ENCODE measurements around the gene DOCK3.
"Not testable (repeated sequence)": the region's sequence is repeated elsewhere in the genome, so short reads cannot be mapped to it uniquely, and the experiment has no call there.

The DOCK3 gene

GRCh38 chr3:50819882-50820281 lies 145.2 kb downstream of the DOCK3 start:
- Mint-ChIP-seq H3K36me3 (ENCODE audit: low read depth) (no peaks in the 10 kb centered on the region), H3K27ac (no peak overlapping the region), H3K27me3 (peaks cover 2% of the 10 kb centered on the region), H3K9me3 (peaks cover 14% of the 10 kb centered on the region), H3K4me1 (peaks cover 10% of the 10 kb centered on the region), H3K4me3 (no peak overlapping the region)
- no peak for ATAC-seq
- no peak for DNase-seq

- no peak for DNase-seq
- no peak overlapping the region for H3K4me3 Mint-ChIP-seq
- H3K9me3 Mint-ChIP-seq, result peaks cover 7% of the 10 kb centered on the region
- no peaks in the 10 kb centered on the region for H3K4me1 Mint-ChIP-seq
- ATAC-seq, result no peak
- H3K27ac Mint-ChIP-seq, result no peak overlapping the region
- H3K36me3 Mint-ChIP-seq (ENCODE audit: low read depth), result no peaks in the 10 kb centered on the region
- peaks cover 2% of the 10 kb centered on the region for H3K27me3 Mint-ChIP-seq
These were observed 151.1 kb downstream of the DOCK3 start for GRCh38 chr3:50825841-50826240.

GRCh38 chr3:50830451-50830850 lies 155.7 kb downstream of the DOCK3 start:
- H3K27me3 Mint-ChIP-seq, result peaks cover 2% of the 10 kb centered on the region
- DNase-seq, result no peak
- no peak for ATAC-seq
- H3K4me3 Mint-ChIP-seq, result no peak overlapping the region
- no peak overlapping the region for H3K27ac Mint-ChIP-seq
- no peaks in the 10 kb centered on the region for H3K36me3 Mint-ChIP-seq (ENCODE audit: low read depth)
- H3K4me1 Mint-ChIP-seq, result no peaks in the 10 kb centered on the region
- H3K9me3 Mint-ChIP-seq, result peaks cover 10% of the 10 kb centered on the region

- not testable (repeated sequence) for H3K27me3 Mint-ChIP-seq; H3K27ac Mint-ChIP-seq; DNase-seq; H3K4me1 Mint-ChIP-seq; H3K36me3 Mint-ChIP-seq (ENCODE audit: low read depth); H3K4me3 Mint-ChIP-seq; ATAC-seq
- peaks cover 10% of the 10 kb centered on the region for H3K9me3 Mint-ChIP-seq
These were observed 156.3 kb downstream of the DOCK3 start for GRCh38 chr3:50831009-50831408.

- H3K4me1 Mint-ChIP-seq, result peaks cover 6% of the 10 kb centered on the region
- H3K27me3 Mint-ChIP-seq, result peaks cover 2% of the 10 kb centered on the region
- DNase-seq (no peak), ATAC-seq (no peak)
- H3K36me3 Mint-ChIP-seq (ENCODE audit: low read depth), result no peaks in the 10 kb centered on the region
- H3K9me3 Mint-ChIP-seq, result no peaks in the 10 kb centered on the region
- no peak overlapping the region for H3K27ac Mint-ChIP-seq
- H3K4me3 Mint-ChIP-seq, result no peak overlapping the region
These were observed 166.3 kb downstream of the DOCK3 start for GRCh38 chr3:50840983-50841489.

- Mint-ChIP-seq H3K27ac (no peak overlapping the region), H3K4me1 (no peaks in the 10 kb centered on the region), H3K9me3 (peaks cover 4% of the 10 kb centered on the region), H3K4me3 (no peak overlapping the region), H3K36me3 (ENCODE audit: low read depth) (peaks cover 4% of the 10 kb centered on the region), H3K27me3 (peaks cover 2% of the 10 kb centered on the region)
- no peak for DNase-seq
- ATAC-seq, result no peak
These were observed 173.6 kb downstream of the DOCK3 start for GRCh38 chr3:50848308-50848707.

- ATAC-seq, result no peak
- Mint-ChIP-seq H3K27me3 (peaks cover 2% of the 10 kb centered on the region), H3K36me3 (ENCODE audit: low read depth) (peaks cover 4% of the 10 kb centered on the region)
These were observed 176.1 kb downstream of the DOCK3 start for GRCh38 chr3:50850639-50851511.

GRCh38 chr3:50853936-50854335 lies 179.2 kb downstream of the DOCK3 start:
- Mint-ChIP-seq H3K27ac (no peak overlapping the region), H3K9me3 (peaks cover 6% of the 10 kb centered on the region), H3K36me3 (ENCODE audit: low read depth) (no peaks in the 10 kb centered on the region), H3K4me1 (no peaks in the 10 kb centered on the region), H3K4me3 (no peak overlapping the region), H3K27me3 (peaks cover 2% of the 10 kb centered on the region)
- ATAC-seq (no peak), DNase-seq (no peak)

More at GRCh38 chr3:50850639-50851511, 176.1 kb downstream of the DOCK3 start:
- no peak for DNase-seq
- H3K27ac Mint-ChIP-seq, result no peak overlapping the region
- no peaks in the 10 kb centered on the region for H3K4me1 Mint-ChIP-seq
- H3K4me3 Mint-ChIP-seq, result no peak overlapping the region
- H3K9me3 Mint-ChIP-seq, result peaks cover 4% of the 10 kb centered on the region

- H3K27ac Mint-ChIP-seq, result no peak overlapping the region
- no peak for DNase-seq
- peaks cover 13% of the 10 kb centered on the region for H3K27me3 Mint-ChIP-seq
- H3K4me3 Mint-ChIP-seq, result no peak overlapping the region
- peaks cover 16% of the 10 kb centered on the region for H3K9me3 Mint-ChIP-seq
- no peaks in the 10 kb centered on the region for H3K4me1 Mint-ChIP-seq
- no peaks in the 10 kb centered on the region for H3K36me3 Mint-ChIP-seq (ENCODE audit: low read depth)
- no peak for ATAC-seq
These were observed 187.5 kb downstream of the DOCK3 start for GRCh38 chr3:50862221-50862620.

GRCh38 chr3:50873376-50874157 lies 198.8 kb downstream of the DOCK3 start:
- Mint-ChIP-seq H3K27ac (no peak overlapping the region), H3K4me3 (no peak overlapping the region), H3K9me3 (peaks cover 15% of the 10 kb centered on the region), H3K27me3 (peaks cover 3% of the 10 kb centered on the region), H3K4me1 (no peaks in the 10 kb centered on the region), H3K36me3 (ENCODE audit: low read depth) (peaks cover 3% of the 10 kb centered on the region)
- DNase-seq (no peak), ATAC-seq (no peak)

- peaks cover 15% of the 10 kb centered on the region for H3K9me3 Mint-ChIP-seq
- not testable (repeated sequence) for H3K4me1 Mint-ChIP-seq; H3K27me3 Mint-ChIP-seq; ATAC-seq; H3K36me3 Mint-ChIP-seq (ENCODE audit: low read depth); H3K27ac Mint-ChIP-seq; H3K4me3 Mint-ChIP-seq; DNase-seq
These were observed 200.1 kb downstream of the DOCK3 start for GRCh38 chr3:50874876-50875275.

GRCh38 chr3:50876947-50877346 lies 202.2 kb downstream of the DOCK3 start:
- Mint-ChIP-seq H3K4me3 (no peak overlapping the region), H3K27me3 (peaks cover 3% of the 10 kb centered on the region), H3K27ac (no peak overlapping the region), H3K4me1 (no peaks in the 10 kb centered on the region), H3K9me3 (peaks cover 4% of the 10 kb centered on the region), H3K36me3 (ENCODE audit: low read depth) (no peaks in the 10 kb centered on the region)
- DNase-seq (no peak), ATAC-seq (no peak)

GRCh38 chr3:50882733-50883132 lies 208.0 kb downstream of the DOCK3 start:
- not testable (repeated sequence) for H3K4me3 Mint-ChIP-seq; H3K9me3 Mint-ChIP-seq; H3K27ac Mint-ChIP-seq; H3K4me1 Mint-ChIP-seq; DNase-seq; H3K36me3 Mint-ChIP-seq (ENCODE audit: low read depth); H3K27me3 Mint-ChIP-seq; ATAC-seq

- Mint-ChIP-seq H3K4me3 (no peak overlapping the region), H3K4me1 (no peaks in the 10 kb centered on the region), H3K27me3 (no peaks in the 10 kb centered on the region), H3K9me3 (no peaks in the 10 kb centered on the region), H3K27ac (no peak overlapping the region), H3K36me3 (ENCODE audit: low read depth) (no peaks in the 10 kb centered on the region)
- DNase-seq, result no peak
- no peak for ATAC-seq
These were observed 209.0 kb downstream of the DOCK3 start for GRCh38 chr3:50883755-50884154.

All from activated naive CD8-positive, alpha-beta T cell treated with anti-CD3 and anti-CD28 coated beads, Interleukin-2, amount 50 U/mL, for 24 hours (primary cell).